ENCODE data around the gene RRP7A. TPM values are rescaled to one million over a fixed set of nuclear protein-coding genes. Genes with fewer than 3 reads are reported as not detected.
"Not testable (repeated sequence)": the region's sequence is repeated elsewhere in the genome, so short reads cannot be mapped to it uniquely, and the experiment has no call there.

The RRP7A gene
- total RNA-seq, 1 experiment from 2014 or later = 39.3 TPM

GRCh38 chr22:42548597-42549330 lies 29.2 kb upstream of the RRP7A start:
- no peak overlapping the region for H3K4me3 ChIP-seq (ENCODE audit: insufficient read depth, low read depth, low read length)
- H3K27me3 ChIP-seq (ENCODE audit: control insufficient read depth, insufficient read depth, low read length) = peaks cover 1% of the 10 kb centered on the region; the same call in 1 of the 2 replicates
- DNase-seq = peak; percentile 45
- no peaks in the 10 kb centered on the region for H3K36me3 ChIP-seq (replicated peaks; ENCODE audit: control insufficient read depth, insufficient read depth, low read length)

- not testable (repeated sequence) for H3K36me3 ChIP-seq (replicated peaks; ENCODE audit: control insufficient read depth, insufficient read depth, low read length); DNase-seq; H3K27me3 ChIP-seq (ENCODE audit: control insufficient read depth, insufficient read depth, low read length); H3K4me3 ChIP-seq (ENCODE audit: insufficient read depth, low read depth, low read length)
Observed at GRCh38 chr22:42548126-42548525, 28.5 kb upstream of the RRP7A start.

GRCh38 chr22:42547562-42547961 lies 28.0 kb upstream of the RRP7A start:
- Histone ChIP-seq H3K36me3 (replicated peaks; ENCODE audit: control insufficient read depth, insufficient read depth, low read length) (no peaks in the 10 kb centered on the region), H3K4me3 (ENCODE audit: insufficient read depth, low read depth, low read length) (no peak overlapping the region), H3K27me3 (ENCODE audit: control insufficient read depth, insufficient read depth, low read length) (peaks cover 1% of the 10 kb centered on the region; the same call in 1 of the 2 replicates)
- DNase-seq = no peak

- H3K4me3 ChIP-seq (ENCODE audit: insufficient read depth, low read depth, low read length) = no peak overlapping the region
- H3K27me3 ChIP-seq (ENCODE audit: control insufficient read depth, insufficient read depth, low read length) = no peaks in the 10 kb centered on the region
- DNase-seq = peak; percentile 11
- H3K36me3 ChIP-seq (replicated peaks; ENCODE audit: control insufficient read depth, insufficient read depth, low read length) = no peaks in the 10 kb centered on the region
Observed at GRCh38 chr22:42544686-42545085, 25.1 kb upstream of the RRP7A start.

GRCh38 chr22:42539236-42539771 lies 19.7 kb upstream of the RRP7A start:
- H3K36me3 ChIP-seq (replicated peaks; ENCODE audit: control insufficient read depth, insufficient read depth, low read length) = not testable (repeated sequence)

GRCh38 chr22:42537199-42537831 lies 17.7 kb upstream of the RRP7A start:
- H3K27me3 ChIP-seq (ENCODE audit: control insufficient read depth, insufficient read depth, low read length); H3K4me3 ChIP-seq (ENCODE audit: insufficient read depth, low read depth, low read length); DNase-seq; H3K36me3 ChIP-seq (replicated peaks; ENCODE audit: control insufficient read depth, insufficient read depth, low read length): not testable (repeated sequence)

More at GRCh38 chr22:42539236-42539771, 19.7 kb upstream of the RRP7A start:
- DNase-seq; H3K4me3 ChIP-seq (ENCODE audit: insufficient read depth, low read depth, low read length); H3K27me3 ChIP-seq (ENCODE audit: control insufficient read depth, insufficient read depth, low read length): not testable (repeated sequence)

- not testable (repeated sequence) for H3K27me3 ChIP-seq (ENCODE audit: control insufficient read depth, insufficient read depth, low read length); H3K4me3 ChIP-seq (ENCODE audit: insufficient read depth, low read depth, low read length); DNase-seq; H3K36me3 ChIP-seq (replicated peaks; ENCODE audit: control insufficient read depth, insufficient read depth, low read length)
Observed at GRCh38 chr22:42536634-42537033, 17.0 kb upstream of the RRP7A start.

GRCh38 chr22:42536166-42536565 lies 16.6 kb upstream of the RRP7A start:
- H3K27me3 ChIP-seq (ENCODE audit: control insufficient read depth, insufficient read depth, low read length) = no peaks in the 10 kb centered on the region
- H3K4me3 ChIP-seq (ENCODE audit: insufficient read depth, low read depth, low read length) = no peak overlapping the region
- no peak for DNase-seq
- H3K36me3 ChIP-seq (replicated peaks; ENCODE audit: control insufficient read depth, insufficient read depth, low read length) = no peaks in the 10 kb centered on the region

- H3K36me3 ChIP-seq (replicated peaks; ENCODE audit: control insufficient read depth, insufficient read depth, low read length); H3K27me3 ChIP-seq (ENCODE audit: control insufficient read depth, insufficient read depth, low read length): not testable (repeated sequence)
Observed at GRCh38 chr22:42535082-42535731, 15.6 kb upstream of the RRP7A start.

GRCh38 chr22:42533638-42533977 lies 14.0 kb upstream of the RRP7A start:
- Histone ChIP-seq H3K4me3 (ENCODE audit: insufficient read depth, low read depth, low read length) (no peak overlapping the region), H3K27me3 (ENCODE audit: control insufficient read depth, insufficient read depth, low read length) (no peaks in the 10 kb centered on the region; the same call in 1 of the 2 replicates), H3K36me3 (replicated peaks; ENCODE audit: control insufficient read depth, insufficient read depth, low read length) (no peaks in the 10 kb centered on the region)
- DNase-seq = peak; percentile 15

More at GRCh38 chr22:42535082-42535731, 15.6 kb upstream of the RRP7A start:
- not testable (repeated sequence) for H3K4me3 ChIP-seq (ENCODE audit: insufficient read depth, low read depth, low read length); DNase-seq

- not testable (repeated sequence) for H3K27me3 ChIP-seq (ENCODE audit: control insufficient read depth, insufficient read depth, low read length); DNase-seq; H3K36me3 ChIP-seq (replicated peaks; ENCODE audit: control insufficient read depth, insufficient read depth, low read length); H3K4me3 ChIP-seq (ENCODE audit: insufficient read depth, low read depth, low read length)
Observed at GRCh38 chr22:42531401-42532084, 11.9 kb upstream of the RRP7A start.

- not testable (repeated sequence) for H3K4me3 ChIP-seq (ENCODE audit: insufficient read depth, low read depth, low read length); H3K27me3 ChIP-seq (ENCODE audit: control insufficient read depth, insufficient read depth, low read length); H3K36me3 ChIP-seq (replicated peaks; ENCODE audit: control insufficient read depth, insufficient read depth, low read length); DNase-seq
Observed at GRCh38 chr22:42529435-42529834, 9.8 kb upstream of the RRP7A start.

GRCh38 chr22:42528591-42529307 lies 9.2 kb upstream of the RRP7A start:
- peak; percentile 26 for DNase-seq
- Histone ChIP-seq H3K27me3 (ENCODE audit: control insufficient read depth, insufficient read depth, low read length) (no peaks in the 10 kb centered on the region; the same call in 1 of the 2 replicates), H3K4me3 (ENCODE audit: insufficient read depth, low read depth, low read length) (no peak overlapping the region), H3K36me3 (replicated peaks; ENCODE audit: control insufficient read depth, insufficient read depth, low read length) (no peaks in the 10 kb centered on the region)

GRCh38 chr22:42522546-42522945 lies 3.0 kb upstream of the RRP7A start:
- no peak for DNase-seq
- peaks cover 2% of the 10 kb centered on the region; the same call in 1 of the 2 replicates for H3K36me3 ChIP-seq (replicated peaks; ENCODE audit: control insufficient read depth, insufficient read depth, low read length)
- no peak overlapping the region for H3K4me3 ChIP-seq (ENCODE audit: insufficient read depth, low read depth, low read length)
- H3K27me3 ChIP-seq (ENCODE audit: control insufficient read depth, insufficient read depth, low read length) = no peaks in the 10 kb centered on the region
